OCI-LY7 (cell line): ENCODE data around the gene AFF3. TPM values are rescaled to one million over a fixed set of nuclear protein-coding genes. Genes with fewer than 3 reads are reported as not detected.
"Not testable (repeated sequence)": the region's sequence is repeated elsewhere in the genome, so short reads cannot be mapped to it uniquely, and the experiment has no call there.

Source experiments
- BruUV-seq: library from RNA; stranded (reverse); fragments of 400-500 nt; replicated peaks from 2 replicates; lab custom pipeline; 2021; lab: Mats Ljungman, UMichigan
- CTCF ChIA-PET: fragments of 300-600 bp; sonication (Branson Sonifier 250); formaldehyde crosslinking; loops from one replicate; lab custom pipeline; 2022; ENCODE audit warnings: antibody characterized with exemption; ENCODE audit not compliant: unreplicated experiment; lab: Charles Lee
- POLR2A ChIA-PET: fragments of 300-600 bp; sonication (Branson Sonifier 250); formaldehyde crosslinking; loops from one replicate; lab custom pipeline; 2022; ENCODE audit warnings: antibody characterized with exemption; lab: Charles Lee
- DNase-seq: peaks from one replicate; pipeline ENCODE4 v3.0.0-alpha.2; 2015; ENCODE audit warnings: low spot score
- H2AFZ ChIP-seq: fragments of 200-600 bp; sonication (generic), shearing (Covaris generic); 2 replicates; pipeline ENCODE4 v1.6.1; 2014; ENCODE audit warnings: mild to moderate bottlenecking, antibody characterized with exemption, low read length, moderate library complexity
- H3K27ac ChIP-seq: fragments of 200-600 bp; sonication (generic); 2 replicates; pipeline ENCODE4 v1.5.1; 2014; ENCODE audit warnings: mixed run types, low read depth, mild to moderate bottlenecking, moderate library complexity, low read length, inconsistent platforms; ENCODE audit not compliant: poor library complexity, severe bottlenecking
- H3K36me3 ChIP-seq: fragments of 200-600 bp; sonication (generic); 2 replicates; pipeline ENCODE4 v1.6.1; 2014; ENCODE audit warnings: mild to moderate bottlenecking, antibody characterized with exemption, low read length, moderate library complexity, mixed read lengths; ENCODE audit not compliant: insufficient read depth
- H3K4me1 ChIP-seq: fragments of 200-600 bp; sonication (generic); 2 replicates; pipeline ENCODE4 v1.5.1; 2014; ENCODE audit warnings: mild to moderate bottlenecking, low read length; ENCODE audit not compliant: insufficient read depth, poor library complexity, severe bottlenecking
- H3K4me2 ChIP-seq: fragments of 200-600 bp; sonication (generic); 2 replicates; pipeline ENCODE4 v1.6.1; 2014; ENCODE audit warnings: mild to moderate bottlenecking, low read length
- H3K4me3 ChIP-seq: fragments of 200-600 bp; sonication (generic); 2 replicates; pipeline ENCODE4 v1.5.1; 2014; ENCODE audit warnings: mild to moderate bottlenecking, low read depth, low read length; ENCODE audit not compliant: poor library complexity, severe bottlenecking
- H3K79me2 ChIP-seq: fragments of 200-600 bp; sonication (generic); 2 replicates; pipeline ENCODE4 v1.6.1; 2016; ENCODE audit warnings: low read depth, mild to moderate bottlenecking, low read length, moderate library complexity, mixed read lengths; ENCODE audit not compliant: insufficient read depth
- H3K9me2 ChIP-seq: fragments of 200-600 bp; sonication (generic); 2 replicates; pipeline ENCODE4 v1.6.1; 2016; ENCODE audit warnings: mild to moderate bottlenecking, low read length, mixed read lengths; ENCODE audit not compliant: insufficient read depth
- H3K9me3 ChIP-seq: fragments of 200-600 bp; sonication (generic); 2 replicates; pipeline ENCODE4 v1.6.1; 2014; ENCODE audit warnings: mild to moderate bottlenecking, mixed run types, low read length, mixed read lengths
- H4K20me1 ChIP-seq: fragments of 200-600 bp; sonication (generic); 2 replicates; pipeline ENCODE4 v1.6.1; 2014; ENCODE audit warnings: mild to moderate bottlenecking, antibody characterized with exemption, low read length, moderate library complexity, mixed read lengths; ENCODE audit not compliant: insufficient read depth
- CTCF ChIP-seq: fragments of 200-600 bp; sonication (generic); conservative IDR thresholded peaks from 2 replicates; pipeline ENCODE4 v1.5.1; 2014; ENCODE audit warnings: mild to moderate bottlenecking, antibody characterized with exemption, low read length, moderate library complexity, mixed read lengths
- EZH2phosphoT487 ChIP-seq: fragments of 200-600 bp; sonication (generic); IDR thresholded peaks from 2 replicates; pipeline ENCODE4 v1.6.1; 2018; ENCODE audit warnings: low read depth, borderline replicate concordance, mild to moderate bottlenecking, mixed run types, antibody characterized with exemption, low read length, moderate library complexity, mixed read lengths
- intact Hi-C: fragments of 100-400 bp; cut with micrococcal nuclease; formaldehyde crosslinking; loops from one replicate; pipeline ENCODE4 v1.10.0; 2022; ENCODE audit not compliant: unreplicated experiment
- total RNA-seq, 2 experiments: library from RNA; depleted of rRNA in 1 of 2; stranded (reverse); fragments of >200 nt in 1 of 2; shearing (Covaris generic) in 1 of 2; gene quantifications; 2 replicates each; pipeline ENCODE4 v1.2.3, GENCODE V29; 2014 to 2022

The AFF3 gene
- total RNA-seq, 2 experiments from 2014 or later = 131 to 133 TPM

- BruUV-seq = not testable (repeated sequence)
Observed at GRCh38 chr2:100083421-100084216, 58.8 kb downstream of the AFF3 start.

GRCh38 chr2:100082302-100082978 lies 60.0 kb downstream of the AFF3 start:
- H3K4me1 ChIP-seq, H2AFZ ChIP-seq, DNase-seq, H3K79me2 ChIP-seq, POLR2A ChIA-PET, H3K27ac ChIP-seq, H3K4me3 ChIP-seq, H3K4me2 ChIP-seq, BruUV-seq, H3K9me2 ChIP-seq, intact Hi-C loops, CTCF ChIA-PET, H4K20me1 ChIP-seq, H3K9me3 ChIP-seq: not testable (repeated sequence)
- H3K36me3 ChIP-seq = peaks cover 38% of the 10 kb centered on the region

More at GRCh38 chr2:100083421-100084216, 58.8 kb downstream of the AFF3 start:
- POLR2A ChIA-PET, H2AFZ ChIP-seq, H3K4me3 ChIP-seq, CTCF ChIA-PET, DNase-seq, H3K9me3 ChIP-seq, H3K79me2 ChIP-seq, intact Hi-C loops, H3K9me2 ChIP-seq, H3K27ac ChIP-seq, H3K4me2 ChIP-seq, H4K20me1 ChIP-seq, H3K4me1 ChIP-seq: not testable (repeated sequence)
- peaks cover 33% of the 10 kb centered on the region for H3K36me3 ChIP-seq

- no peak overlapping the region for H2AFZ ChIP-seq
- no peaks in the 10 kb centered on the region for H3K79me2 ChIP-seq
- H3K27ac ChIP-seq = no peak overlapping the region
- ChIA-PET POLR2A (no interaction called here), CTCF (no interaction called here)
- intact Hi-C loops = no loop called here
- no peaks in the 10 kb centered on the region for H3K4me1 ChIP-seq
- H3K9me2 ChIP-seq = no peaks in the 10 kb centered on the region
- H3K36me3 ChIP-seq = peaks cover 74% of the 10 kb centered on the region
- no peaks in the 10 kb centered on the region for H4K20me1 ChIP-seq
- H3K4me2 ChIP-seq = no peak overlapping the region
- no peak for TF ChIP-seq EZH2phosphoT487
- no peak for TF ChIP-seq CTCF
- no TSS peak for BruUV-seq
- no peak overlapping the region for H3K4me3 ChIP-seq
- no peak for DNase-seq
- no peaks in the 10 kb centered on the region for H3K9me3 ChIP-seq
Observed at GRCh38 chr2:100077935-100078334, 64.5 kb downstream of the AFF3 start.
